Measurements from ENCODE around the gene COA5. TPM values are rescaled to one million over a fixed set of nuclear protein-coding genes. Genes with fewer than 3 reads are reported as not detected.
A peak's percentile ranks its signal among the peaks of the same experiment; 100 is the strongest.

COA5 gene
- total RNA-seq, 4 donors from 2014 or later: 14.3 to 31.3 (median 29.0) TPM

- 93 to 96% methylated on average over 7 of the region's 7 CpGs for WGBS, 2 donors
- TF ChIP-seq CTCF (IDR thresholded peaks at IDR 0.05): no peak
- TF ChIP-seq POLR2A (IDR thresholded peaks at IDR 0.05): no peak
- no peak for DNase-seq (ENCODE audit: low spot score in 2 of 2)
- H3K4me3 ChIP-seq (ENCODE audit: low read depth, poor library complexity, severe bottlenecking): no peak overlapping the region
- intact Hi-C loops (cut with DNase I; ENCODE audit: low total_unique reads): no loop called here
Measured at GRCh38 chr2:98583276-98583675, 25.0 kb downstream of the COA5 start.

- no peak overlapping the region for H3K4me3 ChIP-seq (ENCODE audit: low read depth, poor library complexity, severe bottlenecking)
- WGBS, 2 donors: 92% methylated on average over 9 of the region's 9 CpGs
- intact Hi-C loops (cut with DNase I; ENCODE audit: low total_unique reads): no loop called here
- TF ChIP-seq POLR2A (IDR thresholded peaks at IDR 0.05) (no peak), CTCF (IDR thresholded peaks at IDR 0.05) (no peak)
- no peak for DNase-seq (ENCODE audit: low spot score in 2 of 2)
Measured at GRCh38 chr2:98582523-98582922, 25.8 kb downstream of the COA5 start.

- no peak for DNase-seq (ENCODE audit: low spot score in 2 of 2)
- TF ChIP-seq CTCF (IDR thresholded peaks at IDR 0.05) (no peak), POLR2A (IDR thresholded peaks at IDR 0.05) (no peak)
- intact Hi-C loops (cut with DNase I; ENCODE audit: low total_unique reads): no loop called here
- WGBS, 2 donors: 93 to 95% methylated on average over 10 of the region's 10 CpGs
- no peak overlapping the region for H3K4me3 ChIP-seq (ENCODE audit: low read depth, poor library complexity, severe bottlenecking)
Measured at GRCh38 chr2:98580656-98581284, 27.5 kb downstream of the COA5 start.

- intact Hi-C loops (cut with DNase I; ENCODE audit: low total_unique reads): no loop called here
- TF ChIP-seq POLR2A (IDR thresholded peaks at IDR 0.05) (no peak), CTCF (IDR thresholded peaks at IDR 0.05) (no peak)
- WGBS, 2 donors: 85 to 91% methylated on average over 7 of the region's 7 CpGs
- DNase-seq (ENCODE audit: low spot score in 2 of 2): no peak
- no peak overlapping the region for H3K4me3 ChIP-seq (ENCODE audit: low read depth, poor library complexity, severe bottlenecking)
Measured at GRCh38 chr2:98579926-98580325, 28.4 kb downstream of the COA5 start.

- TF ChIP-seq POLR2A (IDR thresholded peaks at IDR 0.05) (no peak), CTCF (IDR thresholded peaks at IDR 0.05) (no peak)
- 88 to 95% methylated on average over 9 of the region's 9 CpGs for WGBS, 2 donors
- no peak overlapping the region for H3K4me3 ChIP-seq (ENCODE audit: low read depth, poor library complexity, severe bottlenecking)
- peak in 1 of 2 donors; percentile 40 for DNase-seq (ENCODE audit: low spot score in 2 of 2)
- intact Hi-C loops (cut with DNase I; ENCODE audit: low total_unique reads): no loop called here
Measured at GRCh38 chr2:98578231-98578630, 30.1 kb downstream of the COA5 start.

GRCh38 chr2:98577313-98577712 lies 31.0 kb downstream of the COA5 start:
- TF ChIP-seq CTCF (IDR thresholded peaks at IDR 0.05): no peak
- no peak for TF ChIP-seq POLR2A (IDR thresholded peaks at IDR 0.05)
- DNase-seq (ENCODE audit: low spot score in 2 of 2): peak in 1 of 2 donors; percentile 46
- WGBS, 2 donors: 82 to 85% methylated on average over 10 of the region's 10 CpGs
- intact Hi-C loops (cut with DNase I; ENCODE audit: low total_unique reads): no loop called here
- no peak overlapping the region for H3K4me3 ChIP-seq (ENCODE audit: low read depth, poor library complexity, severe bottlenecking)
